Measurements from ENCODE around the gene PPP1R15B.

GRCh38 chr1:204356997-204357396 lies 54.6 kb downstream of the PPP1R15B start:
- TF ChIP-seq CTCF (IDR thresholded peaks at IDR 0.05) (no peak), POLR2A (IDR thresholded peaks at IDR 0.05) (no peak)

All from uterus (tissue), 2 donors.